GM18511 (cell line): ENCODE results near the gene CFAP69.
"Not testable (repeated sequence)": the region's sequence is repeated elsewhere in the genome, so short reads cannot be mapped to it uniquely, and the experiment has no call there.

Source experiments
- ATAC-seq: cut with Tn5 transposase; IDR thresholded peaks from one replicate; pipeline ENCODE4 v1.9.1; 2021; ENCODE audit warnings: mild to moderate bottlenecking, moderate library complexity; ENCODE audit not compliant: unreplicated experiment

Gene CFAP69

DNA sequence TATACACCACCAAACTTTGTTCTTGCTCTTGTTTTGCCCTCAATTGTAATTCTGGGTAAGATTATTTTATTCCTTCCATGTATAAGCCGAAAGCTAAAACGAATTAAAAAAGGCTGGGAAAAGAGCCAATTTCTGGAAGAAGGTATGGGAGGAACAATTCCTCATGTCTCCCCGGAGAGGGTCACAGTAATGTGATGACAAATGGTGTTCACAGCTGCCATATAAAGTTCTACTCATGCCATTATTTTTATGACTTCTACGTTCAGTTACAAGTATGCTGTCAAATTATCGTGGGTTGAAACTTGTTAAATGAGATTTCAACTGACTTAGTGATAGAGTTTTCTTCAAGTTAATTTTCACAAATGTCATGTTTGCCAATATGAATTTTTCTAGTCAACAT is 12.5 kb upstream of the CFAP69 start:
- no peak for ATAC-seq

DNA sequence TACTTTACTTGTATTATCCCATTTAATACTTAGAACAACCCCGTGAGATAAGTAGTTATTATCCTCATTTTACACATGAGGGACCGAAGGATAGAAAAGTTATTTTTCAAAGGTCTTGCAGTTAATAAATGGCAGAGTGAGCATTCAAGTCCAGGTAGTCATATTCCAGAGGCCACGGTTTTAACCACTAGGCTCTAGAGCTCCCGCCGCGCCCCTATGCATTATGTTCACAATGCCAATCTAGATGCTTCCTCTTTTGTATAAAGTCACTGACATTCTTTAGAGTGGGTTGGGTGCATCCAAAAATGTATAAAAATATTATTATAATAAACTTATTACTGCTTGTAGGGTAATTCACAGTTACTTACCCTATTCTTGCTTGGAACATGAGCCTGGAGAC is 11.4 kb upstream of the CFAP69 start:
- ATAC-seq, result no peak

DNA sequence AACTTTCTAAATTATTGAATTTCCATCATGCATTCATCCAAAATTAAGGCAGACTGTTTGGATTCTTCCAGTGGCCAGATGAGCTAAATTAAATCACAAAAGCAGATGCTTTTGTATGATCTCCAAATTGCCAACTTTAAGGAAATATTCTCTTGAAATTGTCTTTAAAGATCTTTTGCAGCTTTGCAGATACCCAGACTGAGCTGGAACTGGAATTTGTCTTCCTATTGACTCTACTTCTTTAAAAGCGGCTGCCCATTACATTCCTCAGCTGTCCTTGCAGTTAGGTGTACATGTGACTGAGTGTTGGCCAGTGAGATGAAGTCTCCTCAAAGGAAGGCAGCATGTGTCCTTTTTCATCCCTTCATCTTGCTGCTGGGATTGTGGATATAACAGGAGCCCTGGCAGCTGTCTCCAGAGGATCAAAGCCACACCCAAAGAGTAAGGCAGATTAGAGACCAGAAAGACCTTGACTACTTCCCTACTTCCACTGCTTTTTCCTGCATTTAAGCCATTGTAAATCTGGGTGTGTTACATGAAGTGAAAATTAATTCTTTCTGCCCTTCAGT is 8.2 kb upstream of the CFAP69 start:
- ATAC-seq, result no peak

DNA sequence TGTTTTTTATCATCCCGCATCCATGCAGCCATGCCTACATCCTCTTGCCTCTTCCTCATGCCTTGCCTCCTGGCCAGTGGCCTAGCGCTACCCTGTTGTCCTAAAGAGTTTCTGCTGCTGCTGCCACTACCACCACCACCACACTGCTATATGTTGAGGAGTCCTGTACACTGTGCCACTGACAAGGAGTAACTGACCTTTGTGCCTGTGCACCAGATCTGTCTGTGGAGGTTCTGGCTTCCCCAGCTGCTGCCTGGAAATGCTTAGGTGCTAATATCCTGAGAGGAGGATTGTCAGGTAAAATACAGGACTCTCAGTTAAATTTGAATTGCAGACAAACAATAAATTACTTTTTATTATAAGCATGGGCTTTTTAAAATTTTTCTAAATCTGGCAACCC is 7.0 kb upstream of the CFAP69 start:
- no peak for ATAC-seq

DNA sequence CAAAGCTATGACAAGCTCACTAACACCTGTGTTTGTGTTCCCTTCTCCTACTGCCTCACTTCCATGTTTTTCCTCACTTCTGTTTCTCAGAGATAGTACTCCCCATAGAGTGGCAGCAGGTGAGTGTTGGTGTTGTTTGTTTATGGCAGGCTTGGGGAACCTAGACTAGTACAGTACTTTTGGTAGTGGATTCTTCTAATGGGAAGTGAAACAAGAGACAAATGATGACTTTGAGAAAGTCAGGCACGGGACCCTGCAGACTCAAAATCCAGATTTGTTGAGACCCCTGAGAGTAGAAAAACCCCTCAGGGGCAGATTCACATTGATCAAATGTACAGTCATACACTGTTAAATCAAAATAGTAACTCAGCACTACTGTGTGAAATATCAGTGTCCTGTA is 6.4 kb upstream of the CFAP69 start:
- ATAC-seq, result no peak

DNA sequence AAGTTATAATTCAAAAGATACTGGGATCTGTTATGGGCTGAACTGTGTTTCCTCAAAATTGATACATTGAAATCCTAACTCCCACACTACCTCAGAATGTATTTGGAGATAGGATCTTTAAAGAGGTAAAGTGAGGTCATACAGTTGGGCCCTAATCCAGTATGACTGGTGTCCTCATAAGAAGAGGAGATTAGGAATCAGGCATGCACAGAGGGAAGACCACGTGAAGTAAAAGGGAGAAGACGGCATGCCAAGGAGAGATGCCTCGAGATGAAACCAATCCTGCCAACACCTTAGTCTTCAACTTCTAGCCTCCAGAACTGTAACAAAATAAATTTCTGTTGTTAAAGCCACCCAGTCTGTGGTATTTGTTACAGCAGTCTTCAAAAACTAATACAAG is 5.9 kb upstream of the CFAP69 start:
- no peak for ATAC-seq

DNA sequence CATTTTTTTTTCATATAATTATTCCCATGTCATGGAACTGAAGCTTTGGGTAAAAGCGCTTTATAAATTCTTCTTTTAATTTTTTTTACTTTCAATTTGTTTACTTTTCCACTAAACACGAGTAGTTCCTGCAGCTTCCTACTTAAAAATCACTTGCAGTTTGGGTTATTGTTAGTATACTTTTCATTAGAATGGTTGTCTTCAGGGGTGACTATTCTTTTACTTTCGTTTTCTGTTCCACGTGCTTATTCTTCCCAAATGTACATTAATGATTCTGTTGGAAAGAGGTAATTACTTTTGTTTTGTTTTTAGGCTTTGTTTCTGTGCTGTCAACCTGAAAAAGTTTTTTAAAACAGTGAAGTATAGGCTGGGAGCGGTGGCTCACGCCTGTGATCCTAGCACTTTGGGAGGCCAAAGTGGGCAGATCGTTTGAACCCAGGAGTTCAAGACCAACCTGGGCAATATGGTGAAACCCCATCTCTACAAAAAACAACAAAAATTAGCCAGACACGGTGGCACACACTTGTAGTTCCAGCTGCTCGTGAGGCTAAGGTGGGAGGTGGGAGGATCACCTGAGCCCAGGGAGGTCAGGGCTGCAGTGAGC is 5.2 kb upstream of the CFAP69 start:
- ATAC-seq, result no peak

DNA sequence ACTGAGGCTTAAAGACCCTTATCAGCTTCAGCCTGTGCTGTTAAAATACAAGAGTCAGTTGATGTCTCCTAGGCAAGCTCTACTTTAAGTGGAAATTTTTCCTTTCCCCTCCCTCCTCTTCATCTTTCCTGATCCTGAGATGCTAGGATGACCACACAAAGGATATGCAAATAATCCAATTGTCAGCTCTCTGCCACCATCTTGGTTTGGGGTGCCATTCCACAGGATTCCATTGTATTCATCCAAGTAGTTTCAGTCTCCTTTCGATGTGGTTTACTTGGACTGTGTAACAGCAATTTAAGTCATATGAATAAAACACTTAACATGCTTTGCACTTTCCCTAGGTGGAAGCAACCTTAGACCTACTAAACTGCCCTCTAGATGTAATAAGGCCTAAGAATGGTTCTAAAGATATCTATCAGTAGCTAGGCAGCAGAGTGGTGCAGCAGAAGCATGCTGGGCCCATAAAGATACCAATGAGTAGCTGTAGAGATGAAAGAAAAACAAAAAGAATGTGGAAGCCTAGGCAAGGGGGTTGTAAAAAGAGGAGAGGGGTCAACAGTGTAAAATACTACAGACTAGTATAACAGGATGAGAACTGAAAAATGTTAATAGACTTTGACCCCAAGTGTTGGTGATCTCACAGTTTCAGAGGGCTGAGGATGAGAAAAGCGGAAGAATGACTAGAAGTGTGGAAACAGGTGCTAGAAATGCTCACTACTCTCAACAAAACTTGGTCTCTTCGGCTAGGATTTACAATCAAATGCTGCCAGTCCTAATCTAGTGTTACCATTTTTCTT is 2.4 kb upstream of the CFAP69 start:
- peak; percentile 82 for ATAC-seq

DNA sequence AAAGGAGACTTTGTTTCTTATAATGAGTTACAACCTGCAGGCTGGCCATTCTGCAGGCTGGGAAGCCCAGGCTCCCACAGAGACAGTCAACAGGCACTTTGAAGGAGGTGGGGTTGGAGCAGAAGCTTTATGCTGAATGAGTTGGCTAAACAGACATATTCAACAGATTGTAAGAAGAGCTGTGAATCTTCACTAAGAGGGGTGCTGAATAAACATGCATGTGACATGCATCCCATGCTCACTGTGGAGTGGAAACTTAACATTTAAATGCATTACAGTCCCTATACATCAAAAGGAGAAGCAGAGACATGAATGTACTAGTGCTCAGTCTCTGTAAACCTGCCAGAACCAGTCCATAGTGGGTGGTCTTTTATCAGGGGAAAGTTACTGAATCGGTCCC is 1.4 kb upstream of the CFAP69 start:
- no peak for ATAC-seq

DNA sequence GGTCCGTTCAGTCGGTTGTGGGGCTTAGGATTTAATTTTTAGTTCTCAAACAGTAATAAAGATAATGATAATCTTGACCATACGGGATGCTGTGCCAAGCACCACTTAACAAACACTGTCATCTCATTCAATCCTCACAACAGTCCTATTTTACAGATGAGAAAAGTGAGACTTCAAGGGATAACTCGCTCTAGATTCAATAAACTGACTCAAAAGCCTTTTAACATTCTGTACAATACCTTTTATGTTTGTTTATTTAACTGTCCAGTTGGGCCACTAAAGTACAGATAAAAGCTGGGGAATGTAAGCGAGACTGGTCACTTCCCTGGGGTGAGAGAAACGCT is 437 bp upstream of the CFAP69 start:
- no peak for ATAC-seq

DNA sequence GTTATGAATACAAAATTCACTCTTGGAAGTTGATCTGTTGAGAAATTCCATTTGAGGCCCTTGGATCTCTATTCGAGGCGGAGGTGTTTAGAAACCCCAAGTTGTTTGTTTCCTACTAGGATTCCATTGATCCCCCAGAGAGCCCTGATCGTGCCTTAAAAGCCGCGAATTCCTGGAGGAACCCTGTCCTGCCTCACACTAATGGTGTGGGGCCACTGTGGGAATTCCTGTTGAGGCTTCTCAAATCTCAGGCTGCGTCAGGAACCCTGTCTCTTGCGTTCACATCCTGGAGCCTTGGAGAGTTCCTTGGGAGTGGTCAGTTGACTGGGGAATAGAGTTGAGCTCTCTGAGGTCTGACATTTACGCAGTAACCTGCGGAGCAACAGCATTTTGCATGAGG is 1.2 kb downstream of the CFAP69 start:
- ATAC-seq, result no peak

DNA sequence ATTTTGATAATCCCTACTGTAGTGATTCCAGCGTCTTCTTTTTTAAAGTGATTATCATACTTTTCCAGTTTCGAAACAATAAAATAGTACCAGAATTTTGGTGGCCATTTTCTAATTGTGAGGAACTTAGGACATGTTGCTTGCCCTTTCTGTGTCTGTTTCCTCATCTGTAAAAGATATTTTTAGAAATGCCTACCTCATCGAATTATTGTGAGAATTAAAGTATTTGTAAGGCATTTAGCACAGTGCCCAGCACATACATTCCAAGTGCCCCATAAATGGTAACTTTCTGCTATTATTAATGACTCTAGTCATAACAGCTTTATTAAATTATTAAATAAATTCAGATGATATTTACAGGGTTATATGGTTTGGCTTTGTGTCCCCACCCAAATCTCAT is 3.7 kb downstream of the CFAP69 start:
- no peak for ATAC-seq

DNA sequence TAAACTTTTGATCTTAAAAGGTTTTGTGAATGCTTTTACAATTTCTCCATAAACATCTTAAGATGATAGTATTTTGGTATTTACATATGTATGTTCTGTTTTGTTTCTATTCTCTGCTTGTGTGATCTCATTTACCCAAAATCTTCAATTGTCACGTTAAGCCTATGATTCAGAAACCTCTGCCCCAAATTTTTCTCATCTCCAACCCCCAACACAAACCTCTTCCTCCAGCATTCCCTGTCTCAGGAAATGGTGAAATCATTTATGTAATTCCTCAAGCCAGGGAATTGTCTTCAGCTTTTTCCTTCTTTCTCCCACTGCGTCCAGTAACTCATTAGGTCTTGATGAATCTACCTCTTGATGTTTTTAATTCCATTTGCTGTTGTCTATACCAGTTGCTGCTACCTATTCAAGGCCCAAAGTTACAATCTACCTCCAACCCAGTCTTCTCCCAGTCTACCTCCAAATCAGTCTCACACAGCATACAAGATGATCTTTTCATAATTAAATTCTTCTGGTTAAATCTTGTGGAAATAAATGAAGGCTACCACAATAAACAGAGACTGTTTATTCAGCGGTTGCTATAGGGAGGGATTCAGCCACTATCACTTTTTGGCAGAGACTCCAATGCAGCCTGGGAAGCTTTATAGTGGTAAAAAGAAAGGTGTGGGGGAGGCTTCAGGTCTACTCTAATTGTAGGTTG is 5.8 kb downstream of the CFAP69 start:
- no peak for ATAC-seq

DNA sequence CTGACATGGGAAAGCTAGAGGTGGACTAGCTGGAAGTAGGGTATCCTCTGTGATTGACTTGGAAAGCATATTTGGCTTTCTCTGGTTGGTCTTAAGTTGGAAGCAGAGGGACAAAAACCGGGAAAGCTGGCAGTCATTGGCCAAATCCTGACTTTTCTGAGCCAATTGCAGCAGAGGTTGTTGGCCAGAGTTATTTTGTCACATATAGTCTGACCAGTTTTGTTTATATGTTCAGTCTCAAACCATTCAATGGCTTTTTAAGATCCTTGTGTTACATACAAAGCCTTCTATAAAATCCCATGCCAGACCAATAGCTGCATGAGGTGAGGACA is 6.3 kb downstream of the CFAP69 start:
- no peak for ATAC-seq

DNA sequence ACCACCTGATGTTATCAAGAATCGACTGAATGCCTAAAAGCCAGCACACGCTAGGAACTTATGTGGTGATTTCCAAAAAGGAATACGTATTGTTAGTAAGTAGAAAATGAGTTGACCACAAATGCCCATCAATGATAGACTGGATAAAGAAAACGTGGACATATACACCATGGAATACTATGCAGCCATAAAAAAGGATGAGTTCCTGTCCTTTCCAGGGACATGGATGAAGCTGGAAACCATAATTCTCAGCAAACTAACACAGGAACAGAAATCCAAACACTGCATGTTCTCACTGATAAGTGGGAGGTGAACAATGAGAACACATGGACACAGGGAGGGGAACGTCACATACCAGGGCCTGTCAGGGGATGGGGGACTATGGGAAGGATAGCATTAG is 11.0 kb downstream of the CFAP69 start:
- ATAC-seq, result not testable (repeated sequence)

DNA sequence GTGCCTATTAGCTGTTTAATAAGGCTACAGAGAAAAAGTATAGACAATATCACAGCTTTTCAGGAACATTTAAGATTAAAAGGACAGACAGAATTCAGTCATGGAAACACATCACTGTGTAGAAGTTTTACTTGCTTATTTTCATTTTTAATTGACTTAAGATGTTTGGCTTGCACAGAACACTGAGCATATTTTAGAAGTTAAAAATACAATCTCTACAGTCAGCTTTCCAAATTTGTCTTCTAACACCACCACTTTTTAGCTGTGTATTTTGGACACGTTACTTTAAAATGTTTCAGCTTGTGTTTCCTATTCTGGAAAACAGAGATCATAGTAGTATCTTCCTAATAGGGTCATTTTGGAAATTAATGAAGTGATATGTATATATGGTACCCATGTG is 11.8 kb downstream of the CFAP69 start:
- no peak for ATAC-seq

DNA sequence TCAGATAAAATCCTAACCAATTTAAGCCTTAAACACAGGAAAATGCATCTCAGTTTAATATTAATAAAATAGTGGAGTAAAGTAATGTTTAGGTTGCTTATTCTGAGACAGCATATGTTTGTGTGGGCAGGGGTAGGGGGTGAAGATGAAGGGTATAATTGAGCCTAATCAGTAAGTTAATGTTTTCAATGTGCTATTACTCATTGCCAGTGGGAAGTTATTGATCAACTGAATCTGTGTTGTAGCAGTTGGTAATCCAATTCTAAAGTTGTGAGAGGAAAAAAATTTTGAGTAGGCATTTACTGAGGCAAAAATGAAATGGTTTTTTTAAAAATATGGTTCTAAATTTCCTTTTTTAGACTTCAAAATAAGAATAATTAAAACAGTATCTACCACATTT is 16.5 kb downstream of the CFAP69 start:
- peak; percentile 51 for ATAC-seq

DNA sequence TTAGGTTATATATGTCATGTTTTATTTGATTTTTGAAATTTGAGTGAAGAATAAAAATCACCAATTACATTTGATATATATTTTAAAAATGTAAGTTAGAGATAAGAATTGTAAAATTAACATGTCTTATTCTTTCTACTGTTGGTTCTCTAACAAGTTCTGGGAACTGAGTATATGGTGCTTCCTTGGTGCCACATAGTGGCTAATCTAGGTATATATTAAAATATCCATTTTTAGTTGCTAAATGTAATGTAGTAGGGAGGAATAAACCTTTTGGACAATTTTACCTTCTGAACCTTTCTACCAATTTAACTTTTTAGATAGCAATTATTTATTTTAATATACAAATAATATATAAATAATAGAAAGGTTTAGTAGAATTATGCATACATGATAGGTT is 17.5 kb downstream of the CFAP69 start:
- peak; percentile 90 for ATAC-seq

DNA sequence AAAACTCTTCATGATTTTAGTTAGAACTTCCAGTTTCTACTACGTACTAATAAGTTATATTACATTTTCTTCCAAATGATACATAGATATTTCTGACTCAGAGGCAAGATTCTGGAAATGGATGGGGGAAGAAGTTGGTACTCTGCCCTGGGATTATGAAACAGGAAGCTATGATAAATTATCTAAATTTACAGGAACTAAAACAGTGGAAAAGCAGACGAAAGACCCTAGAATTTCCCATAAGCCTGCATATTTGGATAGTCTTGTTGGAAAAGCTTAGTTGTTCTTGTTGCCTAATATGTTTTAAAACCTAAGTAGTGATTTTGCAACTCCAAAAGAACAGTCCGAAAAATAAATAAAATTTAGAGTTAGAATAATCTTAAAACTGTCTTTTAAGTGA is 21.8 kb downstream of the CFAP69 start:
- no peak for ATAC-seq

DNA sequence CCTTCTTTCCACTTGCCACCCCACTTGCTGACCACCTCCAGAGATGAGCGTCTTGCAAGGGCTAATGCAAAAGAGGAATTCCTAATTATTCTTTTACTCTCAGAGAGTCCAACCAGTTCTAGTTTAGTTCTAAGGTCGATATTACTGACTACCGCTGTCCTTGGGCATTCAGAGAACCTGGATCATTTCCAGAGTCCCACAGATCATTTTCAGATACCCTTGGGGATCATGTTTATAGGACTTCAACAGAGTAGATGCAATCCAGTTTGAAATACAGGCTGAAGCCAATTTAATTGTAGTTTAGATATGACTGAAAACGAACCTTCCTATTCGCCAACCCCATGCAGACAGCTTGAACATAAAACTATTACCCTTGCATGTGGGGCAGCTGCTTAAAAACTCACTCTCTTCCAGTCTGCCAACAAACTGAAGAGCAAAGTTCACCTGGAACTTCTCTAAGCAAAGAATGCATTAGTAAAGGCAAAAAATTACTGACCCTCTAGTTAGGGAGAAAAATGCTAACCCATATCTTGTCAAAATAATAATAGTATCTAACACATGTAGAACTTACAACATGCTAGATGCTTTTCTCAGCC is 22.4 kb downstream of the CFAP69 start:
- no peak for ATAC-seq

DNA sequence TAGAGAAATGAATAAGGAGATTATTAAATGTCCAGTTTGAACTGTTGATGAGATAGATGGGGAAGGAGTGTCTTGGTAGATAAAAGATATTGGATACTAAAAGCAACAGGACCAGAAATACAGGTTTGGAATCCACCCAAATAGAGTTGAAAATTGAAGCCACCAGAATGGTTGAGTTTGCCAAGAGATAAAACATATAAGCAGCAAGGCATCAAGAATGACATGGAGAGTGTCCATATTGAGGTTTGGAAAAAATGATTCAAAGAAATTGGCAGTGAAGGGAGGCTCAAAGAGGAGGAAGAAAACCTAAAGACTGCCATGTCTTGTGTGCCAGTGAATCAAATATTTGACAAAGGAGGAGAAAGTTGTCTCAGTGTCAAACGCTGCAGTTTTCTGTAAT is 24.2 kb downstream of the CFAP69 start:
- no peak for ATAC-seq
